ENCODE measurements around the gene ABCC10.

Gene ABCC10

DNA sequence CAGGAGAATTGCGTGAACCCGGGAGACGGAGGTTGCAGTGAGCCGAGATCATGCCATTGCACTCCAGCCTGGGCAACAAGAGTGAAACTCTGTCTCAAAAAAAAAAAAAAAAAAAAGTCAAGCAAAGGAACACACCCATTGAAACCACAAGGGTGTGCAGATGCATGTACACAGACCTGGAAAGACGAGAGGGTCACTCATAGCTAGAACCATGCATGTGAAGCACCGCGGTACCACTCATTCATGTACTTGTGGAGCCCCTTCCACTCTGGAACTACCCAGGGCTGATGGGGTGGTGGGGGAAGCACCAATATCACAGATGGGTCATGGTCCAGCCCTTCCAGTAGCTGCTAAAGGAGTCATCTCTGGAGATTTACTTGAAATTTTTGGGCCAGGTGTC lies 42.6 kb downstream of the ABCC10 start:
- Histone ChIP-seq H3K9ac (ENCODE audit: low read length) (no peak overlapping the region), H3K4me3 (ENCODE audit: low read depth, low read length, poor library complexity, severe bottlenecking) (no peak overlapping the region), H3K79me2 (ENCODE audit: insufficient read depth, low read length) (no peaks in the 10 kb centered on the region), H3K27me3 (ENCODE audit: insufficient read depth, low read length) (no peaks in the 10 kb centered on the region), H3K4me1 (ENCODE audit: insufficient read depth, low read length, severe bottlenecking) (no peaks in the 10 kb centered on the region), H3F3A (ENCODE audit: insufficient read depth, low read length) (no peaks in the 10 kb centered on the region), H3K9me2 (ENCODE audit: low read depth, low read length) (no peaks in the 10 kb centered on the region), H3K27ac (ENCODE audit: low read depth, low read length, poor library complexity, severe bottlenecking) (no peak overlapping the region), H3K9me3 (ENCODE audit: low read length) (no peaks in the 10 kb centered on the region), H4K20me1 (ENCODE audit: insufficient read depth, low read length) (no peaks in the 10 kb centered on the region), H3K36me3 (ENCODE audit: insufficient read depth, low read length) (no peaks in the 10 kb centered on the region), H2AFZ (ENCODE audit: low read length) (no peak overlapping the region), H3K4me2 (ENCODE audit: low read length) (no peak overlapping the region)
- TF ChIP-seq EZH2 (IDR thresholded peaks at IDR 0.05; ENCODE audit: borderline replicate concordance, low read length), result no peak
- TF ChIP-seq, protein P1, sequence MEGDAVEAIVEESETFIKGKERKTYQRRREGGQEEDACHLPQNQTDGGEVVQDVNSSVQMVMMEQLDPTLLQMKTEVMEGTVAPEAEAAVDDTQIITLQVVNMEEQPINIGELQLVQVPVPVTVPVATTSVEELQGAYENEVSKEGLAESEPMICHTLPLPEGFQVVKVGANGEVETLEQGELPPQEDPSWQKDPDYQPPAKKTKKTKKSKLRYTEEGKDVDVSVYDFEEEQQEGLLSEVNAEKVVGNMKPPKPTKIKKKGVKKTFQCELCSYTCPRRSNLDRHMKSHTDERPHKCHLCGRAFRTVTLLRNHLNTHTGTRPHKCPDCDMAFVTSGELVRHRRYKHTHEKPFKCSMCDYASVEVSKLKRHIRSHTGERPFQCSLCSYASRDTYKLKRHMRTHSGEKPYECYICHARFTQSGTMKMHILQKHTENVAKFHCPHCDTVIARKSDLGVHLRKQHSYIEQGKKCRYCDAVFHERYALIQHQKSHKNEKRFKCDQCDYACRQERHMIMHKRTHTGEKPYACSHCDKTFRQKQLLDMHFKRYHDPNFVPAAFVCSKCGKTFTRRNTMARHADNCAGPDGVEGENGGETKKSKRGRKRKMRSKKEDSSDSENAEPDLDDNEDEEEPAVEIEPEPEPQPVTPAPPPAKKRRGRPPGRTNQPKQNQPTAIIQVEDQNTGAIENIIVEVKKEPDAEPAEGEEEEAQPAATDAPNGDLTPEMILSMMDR (IDR thresholded peaks at IDR 0.05; ENCODE audit: low read length), result no peak

DNA sequence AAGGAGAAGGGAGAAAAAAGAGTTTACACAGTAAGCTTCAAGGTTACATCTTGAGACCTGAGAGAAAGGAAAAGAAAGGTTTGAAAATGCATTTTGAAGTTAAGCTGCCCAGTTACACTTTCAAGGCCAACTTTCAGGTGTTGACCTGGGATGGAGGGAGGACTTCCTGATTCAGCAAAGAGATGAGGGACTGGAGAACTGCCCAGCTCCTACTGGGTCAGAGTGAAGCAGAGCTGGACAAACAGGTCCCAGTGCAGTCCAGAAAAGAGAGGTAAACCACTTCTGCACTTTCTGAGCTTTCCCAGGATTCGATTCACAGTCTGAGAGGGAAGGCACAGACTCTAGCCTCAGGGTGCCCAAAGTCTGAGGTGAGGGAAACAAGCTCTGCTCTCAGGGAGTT lies 44.1 kb downstream of the ABCC10 start:
- Histone ChIP-seq H3F3A (ENCODE audit: insufficient read depth, low read length) (no peaks in the 10 kb centered on the region), H3K9me3 (ENCODE audit: low read length) (no peaks in the 10 kb centered on the region), H3K79me2 (ENCODE audit: insufficient read depth, low read length) (no peaks in the 10 kb centered on the region), H3K4me2 (ENCODE audit: low read length) (no peak overlapping the region), H3K27me3 (ENCODE audit: insufficient read depth, low read length) (no peaks in the 10 kb centered on the region), H4K20me1 (ENCODE audit: insufficient read depth, low read length) (no peaks in the 10 kb centered on the region), H3K27ac (ENCODE audit: low read depth, low read length, poor library complexity, severe bottlenecking) (no peak overlapping the region), H3K4me1 (ENCODE audit: insufficient read depth, low read length, severe bottlenecking) (no peaks in the 10 kb centered on the region), H2AFZ (ENCODE audit: low read length) (no peak overlapping the region), H3K4me3 (ENCODE audit: low read depth, low read length, poor library complexity, severe bottlenecking) (no peak overlapping the region), H3K9ac (ENCODE audit: low read length) (no peak overlapping the region), H3K9me2 (ENCODE audit: low read depth, low read length) (no peaks in the 10 kb centered on the region), H3K36me3 (ENCODE audit: insufficient read depth, low read length) (no peaks in the 10 kb centered on the region)
- TF ChIP-seq, protein P1 (IDR thresholded peaks at IDR 0.05; ENCODE audit: low read length), result no peak
- no peak for TF ChIP-seq EZH2 (IDR thresholded peaks at IDR 0.05; ENCODE audit: borderline replicate concordance, low read length)

DNA sequence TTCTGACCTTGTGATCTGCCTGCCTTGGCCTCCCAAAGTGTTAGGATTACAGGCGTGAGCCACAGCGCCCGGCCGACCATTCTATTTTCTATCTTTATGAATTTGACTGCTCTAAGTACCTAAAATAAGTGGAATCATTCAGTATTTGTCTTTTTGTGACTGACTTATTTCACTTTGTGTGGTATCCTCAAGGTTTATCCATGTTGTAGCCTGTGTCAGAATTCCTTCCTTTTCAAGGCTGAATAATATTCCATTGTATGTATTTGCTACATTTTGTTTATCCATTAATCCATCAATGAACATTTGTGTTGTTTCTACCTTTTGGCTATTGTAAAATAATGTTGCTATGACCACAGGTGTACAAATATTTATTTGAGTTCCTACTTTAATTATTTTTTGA lies 45.2 kb downstream of the ABCC10 start:
- TF ChIP-seq, protein P1 (IDR thresholded peaks at IDR 0.05; ENCODE audit: low read length), result no peak
- TF ChIP-seq EZH2 (IDR thresholded peaks at IDR 0.05; ENCODE audit: borderline replicate concordance, low read length), result no peak
- no peaks in the 10 kb centered on the region for H3K9me2 ChIP-seq (ENCODE audit: low read depth, low read length)

More for the DNA sequence above, 45.2 kb downstream of the ABCC10 start:
- Histone ChIP-seq H3K4me3 (ENCODE audit: low read depth, low read length, poor library complexity, severe bottlenecking) (no peak overlapping the region), H3K4me1 (ENCODE audit: insufficient read depth, low read length, severe bottlenecking) (peaks cover 6% of the 10 kb centered on the region), H3K27ac (ENCODE audit: low read depth, low read length, poor library complexity, severe bottlenecking) (no peak overlapping the region), H3K9ac (ENCODE audit: low read length) (no peak overlapping the region), H3K9me3 (ENCODE audit: low read length) (no peaks in the 10 kb centered on the region), H3K27me3 (ENCODE audit: insufficient read depth, low read length) (no peaks in the 10 kb centered on the region), H4K20me1 (ENCODE audit: insufficient read depth, low read length) (no peaks in the 10 kb centered on the region), H3K4me2 (ENCODE audit: low read length) (no peak overlapping the region), H2AFZ (ENCODE audit: low read length) (no peak overlapping the region), H3K36me3 (ENCODE audit: insufficient read depth, low read length) (no peaks in the 10 kb centered on the region), H3K79me2 (ENCODE audit: insufficient read depth, low read length) (no peaks in the 10 kb centered on the region), H3F3A (ENCODE audit: insufficient read depth, low read length) (no peaks in the 10 kb centered on the region)

All from OCI-LY1 (cell line).